ENCODE measurements around the gene CTNND1.
"Not testable (repeated sequence)": the region's sequence is repeated elsewhere in the genome, so short reads cannot be mapped to it uniquely, and the experiment has no call there.

The CTNND1 gene

GRCh38 chr11:57761301-57762234 lies at the start of gene CTNND1:
Gene CTNND1 (plus strand): TSS chr11:57761802. CDS start chr11:57791479, 29,677 bp downstream.
- no peak for DNase-seq (ENCODE audit: low read depth in 3 of 3)

GRCh38 chr11:57712256-57713150 lies 49.1 kb upstream of the CTNND1 start, which contains the start of gene TMX2:
Gene TMX2 (plus strand): TSS chr11:57712593. CDS start chr11:57712619, 26 bp downstream.
- peak; percentile 77 to 88 (median 86) for DNase-seq (ENCODE audit: low read depth in 3 of 3)

GRCh38 chr11:57713835-57714234 lies 47.8 kb upstream of the CTNND1 start:
- no peak for DNase-seq (ENCODE audit: low read depth in 3 of 3)

GRCh38 chr11:57716726-57717125 lies 44.9 kb upstream of the CTNND1 start:
- DNase-seq (ENCODE audit: low read depth in 3 of 3), result not testable (repeated sequence)

- DNase-seq (ENCODE audit: low read depth in 3 of 3), result no peak
Measured at GRCh38 chr11:57727185-57727584, 34.4 kb upstream of the CTNND1 start.

- no peak for DNase-seq (ENCODE audit: low read depth in 3 of 3)
Measured at GRCh38 chr11:57728829-57729228, 32.8 kb upstream of the CTNND1 start.

- DNase-seq (ENCODE audit: low read depth in 3 of 3), result no peak
Measured at GRCh38 chr11:57729479-57729878, 32.1 kb upstream of the CTNND1 start.

GRCh38 chr11:57732661-57733060 lies 28.9 kb upstream of the CTNND1 start:
- no peak for DNase-seq (ENCODE audit: low read depth in 3 of 3)

- DNase-seq (ENCODE audit: low read depth in 3 of 3), result no peak
Measured at GRCh38 chr11:57735619-57736298, 25.8 kb upstream of the CTNND1 start.

- DNase-seq (ENCODE audit: low read depth in 3 of 3), result peak; percentile 93 to 97 (median 94)
Measured at GRCh38 chr11:57741132-57742086, 20.2 kb upstream of the CTNND1 start, which contains the start of gene SELENOH. Gene SELENOH (plus strand): TSS chr11:57741491. CDS start chr11:57741596, 105 bp downstream.

- DNase-seq (ENCODE audit: low read depth in 3 of 3), result no peak
Measured at GRCh38 chr11:57742087-57742452, 19.5 kb upstream of the CTNND1 start.

GRCh38 chr11:57744357-57744756 lies 17.2 kb upstream of the CTNND1 start:
- DNase-seq (ENCODE audit: low read depth in 3 of 3), result no peak

- DNase-seq (ENCODE audit: low read depth in 3 of 3), result no peak
Measured at GRCh38 chr11:57745206-57745605, 16.4 kb upstream of the CTNND1 start.

GRCh38 chr11:57746920-57747319 lies 14.7 kb upstream of the CTNND1 start:
- no peak for DNase-seq (ENCODE audit: low read depth in 3 of 3)

- no peak for DNase-seq (ENCODE audit: low read depth in 3 of 3)
Measured at GRCh38 chr11:57751176-57751575, 10.4 kb upstream of the CTNND1 start.

GRCh38 chr11:57751676-57752253 lies 9.8 kb upstream of the CTNND1 start, which contains the start of gene BTBD18:
Gene BTBD18 (minus strand): TSS chr11:57751819. CDS start chr11:57751188, 631 bp downstream.
- DNase-seq (ENCODE audit: low read depth in 3 of 3), result no peak

- DNase-seq (ENCODE audit: low read depth in 3 of 3), result no peak
Measured at GRCh38 chr11:57752954-57753353, 8.6 kb upstream of the CTNND1 start.

GRCh38 chr11:57758174-57758573 lies 3.4 kb upstream of the CTNND1 start:
- no peak for DNase-seq (ENCODE audit: low read depth in 3 of 3)

- no peak for DNase-seq (ENCODE audit: low read depth in 3 of 3)
Measured at GRCh38 chr11:57762235-57762861, 746 bp downstream of the CTNND1 start.
